Caco-2 (cell line): Measurements from ENCODE around the gene C1orf159. TPM values are rescaled to one million over a fixed set of nuclear protein-coding genes. Genes with fewer than 3 reads are reported as not detected.

ENCODE experiments used
- BruUV-seq: library from RNA; stranded (reverse); fragments of 400-500 nt; replicated peaks from 2 replicates; lab custom pipeline; 2021; lab: Mats Ljungman, UMichigan
- CTCF ChIA-PET: fragments of 300-600 bp; sonication (Branson Sonifier 250); formaldehyde crosslinking; loops from one replicate; lab custom pipeline; 2022; ENCODE audit warnings: antibody characterized with exemption; lab: Charles Lee
- POLR2A ChIA-PET: fragments of 300-600 bp; sonication (Branson Sonifier 250); formaldehyde crosslinking; loops from one replicate; lab custom pipeline; 2022; ENCODE audit warnings: antibody characterized with exemption; lab: Charles Lee
- DNase-seq, 2 experiments: peaks; one replicate each; pipeline versions ENCODE4 v3.0.0 to v3.0.0-alpha.2; 2020 to 2022
- H3K27me3 ChIP-seq: replicated peaks from 2 replicates; pipeline ENCODE4 v1.6.0; 2011; ENCODE audit warnings: low read length; ENCODE audit not compliant: control insufficient read depth, insufficient read depth
- H3K36me3 ChIP-seq: 2 replicates; pipeline ENCODE4 v1.5.1; 2011; ENCODE audit warnings: low read length; ENCODE audit not compliant: control insufficient read depth, insufficient read depth
- H3K4me1 ChIP-seq: fragments of 250-450 bp; sonication (Bioruptor Pico); 2 replicates; pipeline ENCODE4 v1.5.1; 2020; ENCODE audit warnings: mild to moderate bottlenecking
- H3K4me3 ChIP-seq: 2 replicates; pipeline ENCODE4 v1.5.1; 2011; ENCODE audit warnings: low read depth, mild to moderate bottlenecking, control low read depth, low read length
- H3K9me3 ChIP-seq: fragments of 250-450 bp; sonication (Bioruptor Pico); 2 replicates; pipeline ENCODE4 v1.5.1; 2020; ENCODE audit warnings: mild to moderate bottlenecking, moderate library complexity
- H3K27ac Mint-ChIP-seq: one replicate; pipeline ENCODE4 v1.8.0; 2022; ENCODE audit warnings: mixed read lengths; ENCODE audit not compliant: unreplicated experiment
- H3K27me3 Mint-ChIP-seq: one replicate; pipeline ENCODE4 v1.8.0; 2022; ENCODE audit warnings: mixed read lengths; ENCODE audit not compliant: insufficient read depth, unreplicated experiment
- H3K36me3 Mint-ChIP-seq: one replicate; pipeline ENCODE4 v1.8.0; 2022; ENCODE audit warnings: mild to moderate bottlenecking, mixed read lengths; ENCODE audit not compliant: insufficient read depth, unreplicated experiment
- H3K4me1 Mint-ChIP-seq: one replicate; pipeline ENCODE4 v1.8.0; 2022; ENCODE audit warnings: low read depth, mixed read lengths; ENCODE audit not compliant: unreplicated experiment
- H3K4me3 Mint-ChIP-seq: one replicate; pipeline ENCODE4 v1.8.0; 2022; ENCODE audit warnings: mild to moderate bottlenecking, moderate library complexity, mixed read lengths; ENCODE audit not compliant: unreplicated experiment
- H3K9me3 Mint-ChIP-seq: one replicate; pipeline ENCODE4 v1.8.0; 2022; ENCODE audit warnings: mixed read lengths; ENCODE audit not compliant: unreplicated experiment
- intact Hi-C: fragments of 100-400 bp; cut with micrococcal nuclease; formaldehyde crosslinking; loops from one replicate; pipeline ENCODE4 v1.10.0; 2022; ENCODE audit not compliant: unreplicated experiment
- total RNA-seq: library from RNA; stranded (reverse); gene quantifications from 2 replicates; pipeline ENCODE4 v1.2.3, GENCODE V29; 2022
- TF ChIP-seq, protein P1 (sequence below), 2 experiments: fragments of 200-600 bp in 1 of 2; IDR thresholded peaks; 1 replicate in 1 of 2; 2 replicates in 1 of 2; pipeline versions ENCODE4 v1.5.1 to v1.8.0; 2011 to 2022; ENCODE audit warnings: antibody characterized with exemption in 1 of 2, control low read depth in 1 of 2, inconsistent platforms in 1 of 2, low read depth in 1 of 2, low read length in 1 of 2, mild to moderate bottlenecking in 1 of 2, moderate library complexity in 1 of 2; ENCODE audit not compliant: insufficient read depth in 1 of 2, severe bottlenecking in 1 of 2, unreplicated experiment in 1 of 2

Gene C1orf159
- total RNA-seq, 1 experiment from 2014 or later: 12.9 TPM

DNA sequence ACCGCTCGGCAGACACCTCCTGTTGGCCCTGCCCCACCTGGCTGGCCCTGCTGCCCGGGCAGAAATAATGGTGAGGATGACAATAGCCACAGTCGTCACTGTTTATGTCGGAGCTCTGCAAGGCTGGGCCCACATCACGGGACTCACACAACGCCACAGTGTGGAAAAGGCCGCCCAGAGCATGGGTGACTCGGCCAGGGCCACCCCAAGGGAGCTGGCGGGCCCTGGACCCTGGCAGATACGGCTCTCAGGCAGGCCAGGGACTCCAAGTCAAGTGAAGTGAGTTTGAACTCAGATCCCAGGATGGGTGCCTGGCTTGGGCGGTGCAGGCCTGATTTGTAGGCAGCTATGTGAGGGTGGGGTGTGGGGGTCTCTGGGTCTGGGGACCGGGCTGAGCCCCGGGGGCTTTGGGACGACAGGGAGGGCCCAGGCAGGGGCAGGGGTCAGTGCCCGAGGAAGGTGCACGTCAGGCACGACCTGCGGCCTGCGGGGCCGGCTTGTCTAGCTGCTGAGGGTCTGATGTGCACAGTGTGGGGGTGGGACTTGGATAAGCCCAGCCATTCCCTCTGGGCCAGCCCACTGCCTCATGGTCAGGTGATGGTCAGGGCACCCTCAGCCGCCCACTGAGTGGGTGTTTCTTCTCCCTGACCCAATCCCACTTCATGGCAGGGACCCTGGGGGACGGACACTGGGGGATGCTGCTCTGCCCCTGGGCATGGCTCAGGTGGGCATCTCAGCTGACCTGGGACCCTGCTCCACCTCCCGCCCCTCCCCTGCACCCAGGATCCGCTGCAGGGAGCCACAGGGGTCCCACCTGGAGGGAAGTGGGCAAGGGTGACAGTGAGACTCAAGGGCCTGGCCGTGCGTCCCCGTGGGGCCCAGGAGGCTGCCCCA lies 42.8 kb downstream of the C1orf159 start:
- peaks cover 26% of the 10 kb centered on the region for H3K4me1 ChIP-seq
- ChIA-PET CTCF (no interaction called here), POLR2A (no interaction called here)
- Mint-ChIP-seq H3K27me3 (no peaks in the 10 kb centered on the region), H3K4me1 (peaks cover 7% of the 10 kb centered on the region), H3K27ac (no peak overlapping the region), H3K36me3 (peaks cover 8% of the 10 kb centered on the region), H3K9me3 (no peaks in the 10 kb centered on the region), H3K4me3 (no peak overlapping the region)
- intact Hi-C loops: loop anchor here (5.0 kb wide), 2 partner anchors 44 to 76 kb away; partner anchors contain the start of gene C1orf159
- H3K9me3 ChIP-seq: no peaks in the 10 kb centered on the region
- no peak for DNase-seq
- H3K36me3 ChIP-seq: no peaks in the 10 kb centered on the region
- TF ChIP-seq, protein P1, sequence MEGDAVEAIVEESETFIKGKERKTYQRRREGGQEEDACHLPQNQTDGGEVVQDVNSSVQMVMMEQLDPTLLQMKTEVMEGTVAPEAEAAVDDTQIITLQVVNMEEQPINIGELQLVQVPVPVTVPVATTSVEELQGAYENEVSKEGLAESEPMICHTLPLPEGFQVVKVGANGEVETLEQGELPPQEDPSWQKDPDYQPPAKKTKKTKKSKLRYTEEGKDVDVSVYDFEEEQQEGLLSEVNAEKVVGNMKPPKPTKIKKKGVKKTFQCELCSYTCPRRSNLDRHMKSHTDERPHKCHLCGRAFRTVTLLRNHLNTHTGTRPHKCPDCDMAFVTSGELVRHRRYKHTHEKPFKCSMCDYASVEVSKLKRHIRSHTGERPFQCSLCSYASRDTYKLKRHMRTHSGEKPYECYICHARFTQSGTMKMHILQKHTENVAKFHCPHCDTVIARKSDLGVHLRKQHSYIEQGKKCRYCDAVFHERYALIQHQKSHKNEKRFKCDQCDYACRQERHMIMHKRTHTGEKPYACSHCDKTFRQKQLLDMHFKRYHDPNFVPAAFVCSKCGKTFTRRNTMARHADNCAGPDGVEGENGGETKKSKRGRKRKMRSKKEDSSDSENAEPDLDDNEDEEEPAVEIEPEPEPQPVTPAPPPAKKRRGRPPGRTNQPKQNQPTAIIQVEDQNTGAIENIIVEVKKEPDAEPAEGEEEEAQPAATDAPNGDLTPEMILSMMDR (IDR thresholded peaks at IDR 0.05; ENCODE audit: insufficient read depth in 1 of 2, low read depth in 1 of 2, low read length in 1 of 2, severe bottlenecking in 1 of 2, unreplicated experiment in 1 of 2): no peak
- BruUV-seq: no TSS peak
- no peak overlapping the region for H3K4me3 ChIP-seq
- no peaks in the 10 kb centered on the region for H3K27me3 ChIP-seq

DNA sequence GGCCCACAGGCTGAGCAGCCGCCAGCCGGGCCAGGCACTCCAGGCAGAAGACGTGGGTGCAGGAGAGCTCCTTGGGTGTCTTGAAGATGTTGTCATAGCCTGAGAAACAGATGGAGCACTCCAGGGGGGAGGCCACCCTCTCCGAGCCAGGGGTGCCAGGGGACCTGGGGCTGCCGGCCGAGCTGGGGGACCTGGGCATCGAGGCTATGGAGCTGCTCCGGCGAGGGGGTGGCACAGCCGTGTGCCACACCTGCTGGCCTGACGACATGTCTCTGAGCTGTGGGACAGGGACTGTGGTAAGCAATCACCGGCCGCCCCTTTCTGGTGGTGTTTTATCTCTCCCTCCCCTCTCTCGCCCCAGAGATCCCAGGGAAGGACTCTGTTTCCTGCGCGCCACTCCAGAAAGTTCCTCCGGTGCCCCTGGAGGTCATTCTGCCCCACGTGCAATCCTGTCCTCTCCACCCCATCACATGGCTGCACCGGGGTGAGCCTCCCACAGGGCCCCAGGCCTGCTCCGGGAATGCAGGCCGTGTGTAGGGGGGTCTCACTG lies 43.5 kb downstream of the C1orf159 start:
- H3K4me3 ChIP-seq: no peak overlapping the region
- TF ChIP-seq, protein P1 (IDR thresholded peaks at IDR 0.05; ENCODE audit: insufficient read depth in 1 of 2, low read depth in 1 of 2, low read length in 1 of 2, severe bottlenecking in 1 of 2, unreplicated experiment in 1 of 2): no peak
- H3K4me1 Mint-ChIP-seq: peaks cover 7% of the 10 kb centered on the region
- BruUV-seq: no TSS peak
- no peaks in the 10 kb centered on the region for H3K27me3 ChIP-seq
- H3K36me3 ChIP-seq: no peaks in the 10 kb centered on the region
- CTCF ChIA-PET: no interaction called here
- POLR2A ChIA-PET: no interaction called here
- no peaks in the 10 kb centered on the region for H3K27me3 Mint-ChIP-seq
- H3K9me3 Mint-ChIP-seq: no peaks in the 10 kb centered on the region
- H3K36me3 Mint-ChIP-seq: peaks cover 8% of the 10 kb centered on the region
- peaks cover 26% of the 10 kb centered on the region for H3K4me1 ChIP-seq
- H3K27ac Mint-ChIP-seq: no peak overlapping the region
- no peak for DNase-seq
- intact Hi-C loops: loop anchor here (5.0 kb wide), 2 partner anchors 45 to 75 kb away; partner anchors contain the start of gene C1orf159
- no peaks in the 10 kb centered on the region for H3K9me3 ChIP-seq
- H3K4me3 Mint-ChIP-seq: no peak overlapping the region

DNA sequence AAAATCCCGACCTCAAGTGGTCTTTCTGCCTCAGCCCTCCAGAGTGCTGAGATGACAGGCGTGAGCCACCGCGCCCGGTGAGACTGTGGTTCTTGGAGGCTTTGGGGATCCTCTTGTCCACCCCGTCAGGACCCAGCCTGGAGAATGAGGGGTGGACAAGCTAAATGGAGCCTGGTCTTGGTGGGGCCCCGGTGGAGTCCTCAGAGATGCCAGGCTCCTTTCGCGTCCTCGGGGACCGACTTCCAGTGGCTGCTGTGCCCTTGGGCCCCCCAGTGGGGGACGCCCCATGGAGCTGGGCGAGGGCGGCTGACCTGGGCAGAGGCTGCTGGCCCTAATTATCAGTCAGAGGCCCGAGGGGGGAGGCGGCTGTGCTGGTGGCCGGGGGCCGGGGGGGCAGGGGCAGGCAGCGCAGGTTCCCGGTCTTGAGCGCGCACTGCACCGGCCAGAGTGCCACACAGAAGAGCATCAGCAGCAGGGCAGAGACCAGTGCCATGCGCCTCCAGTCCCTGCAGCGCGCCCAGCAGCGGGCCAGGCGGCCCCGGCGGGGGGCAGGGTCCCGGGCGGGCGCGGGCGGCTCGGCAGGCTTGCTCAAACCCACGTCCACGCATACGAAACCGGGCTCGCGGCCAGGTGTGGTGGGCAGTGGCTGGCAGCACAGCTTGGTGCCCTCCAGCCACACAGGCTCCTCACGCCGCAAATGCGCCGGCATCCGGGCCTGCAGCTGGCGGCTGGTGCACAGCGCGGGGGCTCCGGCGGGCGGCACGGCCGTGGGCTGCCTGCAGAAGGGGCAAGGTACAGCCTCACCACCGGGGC lies 44.2 kb downstream of the C1orf159 start:
- POLR2A ChIA-PET: no interaction called here
- no peaks in the 10 kb centered on the region for H3K9me3 ChIP-seq
- H3K4me3 ChIP-seq: no peak overlapping the region
- no peaks in the 10 kb centered on the region for H3K27me3 Mint-ChIP-seq
- peaks cover 26% of the 10 kb centered on the region for H3K4me1 ChIP-seq
- H3K4me3 Mint-ChIP-seq: no peak overlapping the region
- DNase-seq: no peak
- H3K36me3 ChIP-seq: no peaks in the 10 kb centered on the region
- TF ChIP-seq, protein P1 (IDR thresholded peaks at IDR 0.05; ENCODE audit: insufficient read depth in 1 of 2, low read depth in 1 of 2, low read length in 1 of 2, severe bottlenecking in 1 of 2, unreplicated experiment in 1 of 2): no peak
- H3K9me3 Mint-ChIP-seq: no peaks in the 10 kb centered on the region
- peaks cover 7% of the 10 kb centered on the region for H3K4me1 Mint-ChIP-seq
- CTCF ChIA-PET: interaction anchor here (0.5 kb wide), 1 partner anchor 537 kb away, joined by 4 read pairs; no protein-coding TSS in a partner anchor
- no peak overlapping the region for H3K27ac Mint-ChIP-seq
- intact Hi-C loops: loop anchor here (5.0 kb wide), 2 partner anchors 46 to 74 kb away; partner anchors contain the start of gene C1orf159
- H3K27me3 ChIP-seq: no peaks in the 10 kb centered on the region
- BruUV-seq: no TSS peak
- peaks cover 8% of the 10 kb centered on the region for H3K36me3 Mint-ChIP-seq
